HG03432 (cell line): Measurements from ENCODE around the gene LARGE2.

Source experiments
- ATAC-seq: cut with Tn5 transposase; IDR thresholded peaks from one replicate; pipeline ENCODE4 v1.9.1; 2021; ENCODE audit warnings: mild to moderate bottlenecking, moderate library complexity; ENCODE audit not compliant: unreplicated experiment

The LARGE2 gene

GRCh38 chr11:45922425-45923082 is at the start of gene LARGE2:
Gene LARGE2 (plus strand): TSS chr11:45922656. CDS start chr11:45922883, 227 bp downstream.
- ATAC-seq, result no peak

GRCh38 chr11:45876401-45876800 is 46.1 kb upstream of the LARGE2 start:
- ATAC-seq, result no peak

- no peak for ATAC-seq
Measured at GRCh38 chr11:45877221-45877620, 45.2 kb upstream of the LARGE2 start.

- ATAC-seq, result no peak
Measured at GRCh38 chr11:45877845-45878244, 44.6 kb upstream of the LARGE2 start.

GRCh38 chr11:45879803-45880686 is 42.4 kb upstream of the LARGE2 start:
- no peak for ATAC-seq

- no peak for ATAC-seq
Measured at GRCh38 chr11:45880772-45881570, 41.5 kb upstream of the LARGE2 start.

GRCh38 chr11:45881708-45882368 is 40.6 kb upstream of the LARGE2 start:
- ATAC-seq, result no peak

GRCh38 chr11:45884596-45885185 is 37.8 kb upstream of the LARGE2 start:
- no peak for ATAC-seq

- peak; percentile 69 for ATAC-seq
Measured at GRCh38 chr11:45885274-45885920, 37.1 kb upstream of the LARGE2 start, which contains the start of gene MAPK8IP1. Gene MAPK8IP1 (plus strand): TSS chr11:45885651. CDS start chr11:45885821, 170 bp downstream.

- ATAC-seq, result no peak
Measured at GRCh38 chr11:45885921-45886721, 36.3 kb upstream of the LARGE2 start.

- ATAC-seq, result no peak
Measured at GRCh38 chr11:45886816-45887520, 35.5 kb upstream of the LARGE2 start.

GRCh38 chr11:45887587-45887986 is 34.9 kb upstream of the LARGE2 start:
- no peak for ATAC-seq

- ATAC-seq, result no peak
Measured at GRCh38 chr11:45889555-45889954, 32.9 kb upstream of the LARGE2 start.

GRCh38 chr11:45889966-45890365 is 32.5 kb upstream of the LARGE2 start:
- no peak for ATAC-seq

GRCh38 chr11:45890886-45891550 is 31.4 kb upstream of the LARGE2 start:
- ATAC-seq, result no peak

- ATAC-seq, result no peak
Measured at GRCh38 chr11:45892856-45893255, 29.6 kb upstream of the LARGE2 start.

- ATAC-seq, result no peak
Measured at GRCh38 chr11:45894555-45895247, 27.8 kb upstream of the LARGE2 start.
